IMR-90 (cell line): Measurements from ENCODE around the gene CBL. TPM values are rescaled to one million over a fixed set of nuclear protein-coding genes. Genes with fewer than 3 reads are reported as not detected.

Experiments
- ATAC-seq: fragments of 200-7000 bp; cut with Tn5 transposase; 2 replicates; pipeline ENCODE4 v1.9.1; 2020; ENCODE audit warnings: low read depth, mild to moderate bottlenecking, moderate library complexity
- BruUV-seq: library from RNA; stranded (reverse); fragments of 400-500 nt; replicated peaks from 2 replicates; lab custom pipeline; 2021; lab: Mats Ljungman, UMichigan
- CTCF ChIA-PET: fragments of 300-600 bp; formaldehyde crosslinking; extraction: SDS; loops from one replicate; lab custom pipeline; 2021; ENCODE audit warnings: antibody characterized with exemption; lab: Yijun Ruan, JAX
- POLR2A ChIA-PET: fragments of 300-600 bp; sonication (Branson Sonifier 250); formaldehyde crosslinking; loops from one replicate; lab custom pipeline; 2022; ENCODE audit warnings: antibody characterized with exemption; ENCODE audit not compliant: unreplicated experiment; lab: Charles Lee
- DNase-seq: peaks from one replicate; pipeline ENCODE4 v3.0.0; 2013
- H2AFZ ChIP-seq: replicated peaks from 2 replicates; pipeline ENCODE3; 2013; ENCODE audit warnings: low read length, mild to moderate bottlenecking; ENCODE audit not compliant: poor library complexity
- H2AK5ac ChIP-seq: 2 replicates; pipeline ENCODE4 v1.6.1; 2013; ENCODE audit warnings: low read depth, low read length, inconsistent platforms
- H2AK9ac ChIP-seq: replicated peaks from 2 replicates; pipeline ENCODE3; 2013; ENCODE audit warnings: mild to moderate bottlenecking, low read depth, low read length, moderate library complexity; ENCODE audit not compliant: poor library complexity
- H2BK120ac ChIP-seq: 2 replicates; pipeline ENCODE4 v1.6.1; 2013; ENCODE audit warnings: low read depth, low read length, inconsistent platforms
- H2BK15ac ChIP-seq: 3 replicates; pipeline ENCODE4 v1.6.1; 2013; ENCODE audit warnings: low read depth, low read length, inconsistent platforms
- H2BK20ac ChIP-seq: 2 replicates; pipeline ENCODE4 v1.6.1; 2013; ENCODE audit warnings: low read depth, mild to moderate bottlenecking, inconsistent platforms, low read length, moderate library complexity
- H2BK5ac ChIP-seq: 2 replicates; pipeline ENCODE4 v1.6.1; 2013; ENCODE audit warnings: mild to moderate bottlenecking, low read depth, low read length, inconsistent platforms; ENCODE audit not compliant: poor library complexity, severe bottlenecking
- H3K14ac ChIP-seq: replicated peaks from 2 replicates; pipeline ENCODE4 v1.6.1; 2013; ENCODE audit warnings: low read depth, low read length, inconsistent platforms
- H3K18ac ChIP-seq: 2 replicates; pipeline ENCODE4 v1.6.1; 2013; ENCODE audit warnings: low read depth, low read length, control low read depth
- H3K23ac ChIP-seq: 2 replicates; pipeline ENCODE4 v1.6.1; 2013; ENCODE audit warnings: low read depth, low read length, inconsistent platforms
- H3K27ac ChIP-seq: 2 replicates; pipeline ENCODE4 v1.5.1; 2013; ENCODE audit warnings: mild to moderate bottlenecking, control low read depth, low read length; ENCODE audit not compliant: insufficient read depth
- H3K27me3 ChIP-seq: 2 replicates; pipeline ENCODE4 v1.6.1; 2013; ENCODE audit warnings: low read length; ENCODE audit not compliant: control insufficient read depth, insufficient read depth
- H3K36me3 ChIP-seq: 2 replicates; pipeline ENCODE4 v1.6.1; 2013; ENCODE audit warnings: low read length, mixed read lengths; ENCODE audit not compliant: control insufficient read depth, insufficient read depth
- H3K4ac ChIP-seq: 2 replicates; pipeline ENCODE4 v1.6.1; 2013; ENCODE audit warnings: low read depth, low read length, inconsistent platforms
- H3K4me1 ChIP-seq: 2 replicates; pipeline ENCODE4 v1.6.1; 2013; ENCODE audit warnings: low read length, mixed read lengths; ENCODE audit not compliant: control insufficient read depth, insufficient read depth
- H3K4me2 ChIP-seq: 2 replicates; pipeline ENCODE4 v1.6.1; 2013; ENCODE audit warnings: low read depth, mild to moderate bottlenecking, control low read depth, low read length, moderate library complexity
- H3K4me3 ChIP-seq: 2 replicates; pipeline ENCODE4 v1.5.1; 2013; ENCODE audit warnings: low read depth, mild to moderate bottlenecking, control low read depth, low read length, moderate library complexity; ENCODE audit not compliant: insufficient read depth
- H3K56ac ChIP-seq: 2 replicates; pipeline ENCODE4 v1.6.1; 2013; ENCODE audit warnings: low read length, inconsistent platforms; ENCODE audit not compliant: insufficient read depth; ENCODE audit errors: extremely low read depth
- H3K79me1 ChIP-seq, 2 experiments: 2 replicates each; pipeline ENCODE4 v1.6.1; 2013; ENCODE audit warnings: low read length in 2 of 2, inconsistent platforms in 1 of 2, low read depth in 1 of 2
- H3K9ac ChIP-seq: 2 replicates; pipeline ENCODE4 v1.6.1; 2013; ENCODE audit warnings: low read depth, low read length, control low read depth
- H3K9me1 ChIP-seq: 2 replicates; pipeline ENCODE4 v1.6.1; 2013; ENCODE audit warnings: low read length, inconsistent platforms; ENCODE audit not compliant: insufficient read depth
- H3K9me3 ChIP-seq: 2 replicates; pipeline ENCODE4 v1.6.1; 2013; ENCODE audit warnings: low read length; ENCODE audit not compliant: control insufficient read depth, insufficient read depth
- H4K20me1 ChIP-seq: 2 replicates; pipeline ENCODE4 v1.6.1; 2013; ENCODE audit warnings: low read length, inconsistent platforms; ENCODE audit not compliant: insufficient read depth
- H4K5ac ChIP-seq: 2 replicates; pipeline ENCODE4 v1.6.1; 2013; ENCODE audit warnings: mild to moderate bottlenecking, low read depth, low read length, control low read depth
- H4K8ac ChIP-seq, 2 experiments: 2 replicates each; pipeline ENCODE4 v1.6.1; 2013; ENCODE audit warnings: low read depth in 2 of 2, low read length in 2 of 2, control low read depth in 1 of 2, inconsistent platforms in 1 of 2
- H4K91ac ChIP-seq: 2 replicates; pipeline ENCODE4 v1.6.1; 2013; ENCODE audit warnings: low read depth, low read length, inconsistent platforms; ENCODE audit not compliant: insufficient read depth
- BHLHE40 ChIP-seq: fragments of 150-350 bp; IDR thresholded peaks from 2 replicates; pipeline ENCODE4 v1.6.1; 2016; ENCODE audit warnings: mild to moderate bottlenecking, low read depth, low read length
- CEBPB ChIP-seq: IDR thresholded peaks from 2 replicates; pipeline ENCODE4 v1.6.1; 2012; ENCODE audit warnings: low read depth, low read length, improper control_type of control experiment
- CHD1 ChIP-seq: IDR thresholded peaks from 2 replicates; pipeline ENCODE4 v1.6.1; 2012; ENCODE audit warnings: low read depth, low read length, improper control_type of control experiment
- CTCF ChIP-seq: conservative IDR thresholded peaks from 2 replicates; pipeline ENCODE4 v1.5.1; 2012; ENCODE audit warnings: mild to moderate bottlenecking, low read depth, low read length, improper control_type of control experiment
- FOS ChIP-seq: fragments of 150-350 bp; IDR thresholded peaks from 2 replicates; pipeline ENCODE4 v1.6.1; 2016; ENCODE audit warnings: low read depth, low read length
- MAZ ChIP-seq: IDR thresholded peaks from 2 replicates; pipeline ENCODE4 v1.6.1; 2012; ENCODE audit warnings: low read depth, mild to moderate bottlenecking, low read length, improper control_type of control experiment, moderate library complexity, borderline replicate concordance
- MXI1 ChIP-seq: IDR thresholded peaks from 2 replicates; pipeline ENCODE4 v1.6.1; 2012; ENCODE audit warnings: low read depth, mild to moderate bottlenecking, low read length, moderate library complexity, borderline replicate concordance
- NFE2L2 ChIP-seq: fragments of 150-350 bp; IDR thresholded peaks from 2 replicates; pipeline ENCODE4 v1.6.1; 2016; ENCODE audit warnings: low read depth, mild to moderate bottlenecking, low read length
- POLR2A ChIP-seq: IDR thresholded peaks from 2 replicates; pipeline ENCODE4 v1.6.1; 2012; ENCODE audit warnings: mild to moderate bottlenecking, low read depth, low read length
- RCOR1 ChIP-seq: IDR thresholded peaks from 2 replicates; pipeline ENCODE4 v1.6.1; 2012; ENCODE audit warnings: mild to moderate bottlenecking, low read length, improper control_type of control experiment; ENCODE audit not compliant: insufficient replicate concordance
- RFX5 ChIP-seq: IDR thresholded peaks from 2 replicates; pipeline ENCODE4 v1.8.0; 2012; ENCODE audit warnings: low read depth, mild to moderate bottlenecking, low read length, moderate library complexity
- SMC3 ChIP-seq: fragments of 150-350 bp; IDR thresholded peaks from 2 replicates; pipeline ENCODE4 v1.6.1; 2016; ENCODE audit warnings: low read depth, mild to moderate bottlenecking, antibody characterized with exemption, low read length, moderate library complexity
- USF2 ChIP-seq: fragments of 150-350 bp; IDR thresholded peaks from 2 replicates; pipeline ENCODE4 v1.6.1; 2017; ENCODE audit warnings: mild to moderate bottlenecking, antibody characterized with exemption, low read length, low read depth
- WGBS, 2 experiments: methylation state at CpG; one replicate each; pipeline versions ENCODE4 v1.1.5 to v1.1.7; 2013; ENCODE audit warnings: missing lambda C conversion rate in 2 of 2; ENCODE audit not compliant: insufficient read length in 1 of 2; ENCODE audit errors: extremely low coverage in 2 of 2; 5-methylcytosine and 5-hydroxymethylcytosine counted together
- dilution Hi-C: fragments of 300-500 bp; cut with HindIII; formaldehyde crosslinking; loops from one replicate; pipeline ENCODE4 v1.14.3; 2018; ENCODE audit warnings: low sequenced_read_pairs; ENCODE audit not compliant: unreplicated experiment
- in situ Hi-C: fragments of 300-500 bp; cut with MboI; formaldehyde crosslinking; loops from 3 replicates; pipeline ENCODE4 v1.14.3; 2019; ENCODE audit warnings: low sequenced_read_pairs, inconsistent platforms, mixed read lengths
- intact Hi-C: fragments of 100-400 bp; cut with micrococcal nuclease; formaldehyde crosslinking; loops from 2 replicates; pipeline ENCODE4 v1.10.0; 2022
- polyA plus RNA-seq, 3 experiments: library from polyadenylated mRNA; depleted of rRNA; stranded (reverse); fragments of >200 nt; gene quantifications; 2 replicates each; pipeline ENCODE4 v1.2.3, GENCODE V29; 2012; ENCODE audit warnings: low replicate concordance in 1 of 3
- total RNA-seq: library from RNA; depleted of rRNA; stranded (reverse); fragments of >200 nt; gene quantifications from 2 replicates; pipeline ENCODE4 v1.2.3, GENCODE V29; 2012

The CBL gene
- total and polyA plus RNA-seq, 2 of the 4 experiments (the other 2 are of a cell fraction) = 6.1 to 11.8 TPM

- H3K18ac ChIP-seq = no peak overlapping the region
- H2BK5ac ChIP-seq = no peak overlapping the region
- H2AK9ac ChIP-seq = no peak overlapping the region
- no peak overlapping the region for H3K14ac ChIP-seq
- H3K23ac ChIP-seq = no peak overlapping the region
- no TSS peak for BruUV-seq
- no peak for ATAC-seq
- peaks cover 5 to 31% of the 10 kb centered on the region in 2 experiments; a peak in 3 of 4 replicates for H3K79me1 ChIP-seq
- H2AFZ ChIP-seq = no peak overlapping the region
- no peak overlapping the region for H2BK20ac ChIP-seq
- H2AK5ac ChIP-seq = no peak overlapping the region
- H3K4ac ChIP-seq = no peak overlapping the region
- no peaks in the 10 kb centered on the region for H3K4me1 ChIP-seq
- no peak overlapping the region for H3K4me3 ChIP-seq
- no peaks in the 10 kb centered on the region for H3K9me3 ChIP-seq
- H4K91ac ChIP-seq = no peak overlapping the region
- H2BK15ac ChIP-seq = no peak overlapping the region
- H3K27me3 ChIP-seq = no peaks in the 10 kb centered on the region
- no peak overlapping the region for H3K56ac ChIP-seq
- no peak overlapping the region; the same call in 1 of the 2 replicates for H3K9ac ChIP-seq
- no peaks in the 10 kb centered on the region for H3K9me1 ChIP-seq
- TF ChIP-seq CEBPB (no peak), SMC3 (no peak), FOS (no peak), NFE2L2 (no peak), MAZ (no peak), POLR2A (no peak), USF2 (no peak), CTCF (no peak), RCOR1 (no peak), MXI1 (no peak), RFX5 (no peak), BHLHE40 (no peak), CHD1 (no peak)
- no peaks in the 10 kb centered on the region; the same call in 1 of the 2 replicates for H4K20me1 ChIP-seq
- H2BK120ac ChIP-seq = no peak overlapping the region
- ChIA-PET POLR2A (no interaction called here), CTCF (interaction anchor here (0.6 kb wide), 1 partner anchor 27 kb away, joined by 3 read pairs; no protein-coding TSS in a partner anchor)
- in situ Hi-C loops = no loop called here
- H3K4me2 ChIP-seq = no peak overlapping the region
- DNase-seq = no peak
- H4K8ac ChIP-seq = no peak overlapping the region
- WGBS, 2 experiments = 100% methylated on average over 3 of the region's 7 CpGs; no CpG with 5 or more reads in 1 of the 2 experiments
- dilution Hi-C loops = no loop called here
- intact Hi-C loops = no loop called here
- H3K27ac ChIP-seq = no peak overlapping the region
- H3K36me3 ChIP-seq = peaks cover 37% of the 10 kb centered on the region
- no peak overlapping the region for H4K5ac ChIP-seq
Measured at GRCh38 chr11:119282495-119282894, 76.4 kb downstream of the CBL start.
